ENCODE results near the gene TMEM258.
A peak's percentile ranks its signal among the peaks of the same experiment; 100 is the strongest.

The TMEM258 gene

DNA sequence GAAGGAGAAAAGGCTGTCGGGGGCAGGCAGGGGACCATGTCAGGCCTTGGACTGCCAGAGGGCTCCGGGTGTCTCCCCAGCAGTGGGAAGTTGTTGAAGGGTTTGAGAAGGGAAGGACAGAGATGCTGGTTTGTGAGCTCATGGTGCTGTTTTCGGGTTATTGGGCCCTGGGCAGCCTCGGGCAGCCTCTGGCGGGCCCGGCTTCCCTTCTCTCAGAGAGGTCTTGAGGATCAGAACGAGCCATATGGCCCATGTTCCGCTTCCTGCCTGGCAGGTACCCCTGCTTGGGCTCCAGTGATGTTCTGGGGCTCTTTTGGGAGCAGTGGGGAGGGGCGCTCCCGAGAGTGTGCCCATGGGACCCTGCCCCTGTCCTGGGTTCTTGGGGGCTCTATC is 30.2 kb downstream of the TMEM258 start:
- no peak for DNase-seq

DNA sequence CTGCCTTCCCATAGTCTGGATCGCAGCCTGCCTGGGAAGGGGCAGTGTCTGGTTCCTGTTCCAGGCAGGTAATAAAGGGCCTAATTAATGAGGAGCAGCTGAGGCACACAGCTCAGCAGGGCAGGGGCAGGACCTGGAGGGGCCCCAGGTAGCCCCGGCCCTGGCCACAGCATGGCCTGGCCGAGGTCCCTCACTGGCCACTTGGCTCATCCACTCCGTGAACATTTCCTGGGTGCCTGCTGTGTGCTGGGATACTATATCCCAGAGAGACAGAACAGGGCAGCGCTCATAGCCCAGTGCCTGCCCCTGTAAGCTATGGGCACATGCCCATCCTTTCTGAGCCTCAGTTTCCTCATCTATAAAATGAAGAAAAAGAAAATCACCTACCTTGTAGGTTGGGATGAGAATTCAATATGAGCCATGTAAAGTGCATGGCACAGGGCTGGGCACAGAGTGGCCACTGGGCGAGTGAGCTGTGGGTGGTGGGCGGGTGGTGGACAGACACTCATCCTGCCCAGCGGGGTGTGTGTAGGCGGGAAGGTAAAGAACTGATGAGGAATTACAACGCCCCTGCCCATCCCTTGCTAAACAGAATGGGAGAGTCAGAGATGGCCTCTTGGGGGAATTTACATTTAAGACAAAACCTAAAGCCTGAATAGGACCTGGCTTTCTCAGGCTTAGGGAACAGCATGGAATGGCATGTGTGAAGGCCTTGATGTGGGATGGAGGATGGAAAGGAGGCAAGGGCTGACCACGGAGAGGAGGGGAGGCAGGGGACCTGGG is 30.8 kb downstream of the TMEM258 start:
- peak in 6 of 58 donors; percentile 17 to 74 (median 51) for DNase-seq

DNA sequence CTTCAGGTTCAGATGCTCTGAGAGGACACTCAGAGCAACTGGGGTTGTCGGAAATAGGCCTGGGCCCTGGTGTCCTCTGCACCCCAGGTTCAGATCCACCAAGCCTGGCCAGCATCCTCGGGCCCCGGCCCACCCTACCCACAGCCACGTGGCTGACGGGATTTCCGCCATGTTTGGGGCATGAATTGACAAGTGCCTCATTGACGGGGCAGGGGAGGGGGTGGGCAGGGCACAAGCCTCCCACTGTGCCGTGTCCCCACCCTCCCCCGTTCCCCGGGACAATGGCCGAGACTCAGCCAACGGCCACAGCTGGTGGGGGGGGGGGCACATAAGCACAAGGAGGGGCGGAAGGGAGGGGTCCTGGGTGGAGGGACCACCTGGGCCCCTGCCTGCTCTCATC is 31.5 kb downstream of the TMEM258 start:
- peak in 52 of 58 donors; percentile 13 to 94 (median 76) for DNase-seq

DNA sequence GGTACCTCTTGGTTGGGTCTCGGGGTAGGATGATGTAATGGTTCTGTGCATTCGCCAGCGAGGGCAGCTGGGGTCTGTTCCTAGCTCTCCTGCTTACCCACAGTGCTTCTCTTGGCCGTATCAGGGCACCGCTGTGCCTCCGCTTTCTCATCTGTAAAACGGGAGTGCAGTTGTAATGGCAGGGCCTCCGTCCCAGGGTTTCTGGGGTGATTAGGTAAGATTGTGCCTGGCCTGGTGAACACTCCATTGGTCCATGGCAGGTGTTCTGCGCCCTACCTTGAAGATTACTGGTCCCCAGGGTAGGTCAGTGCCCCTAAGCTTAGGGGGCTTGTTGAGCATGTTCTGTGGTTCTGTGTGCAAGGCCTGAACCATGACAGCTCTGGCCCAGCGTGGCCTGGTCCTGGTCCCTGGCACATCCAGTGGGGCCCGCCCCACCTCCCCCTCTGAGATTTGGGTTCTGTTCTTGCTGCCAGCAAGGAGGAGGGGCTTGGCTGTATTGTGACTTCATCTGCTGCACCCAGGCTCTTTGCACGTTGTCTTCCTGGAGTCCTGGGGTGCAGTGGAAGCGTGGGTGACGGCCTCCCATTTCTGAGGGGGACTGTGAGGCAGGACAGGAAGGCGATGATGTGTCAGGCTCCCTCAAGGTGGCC is 35.1 kb downstream of the TMEM258 start:
- DNase-seq: peak in 14 of 58 donors; percentile 23 to 66 (median 35)

DNA sequence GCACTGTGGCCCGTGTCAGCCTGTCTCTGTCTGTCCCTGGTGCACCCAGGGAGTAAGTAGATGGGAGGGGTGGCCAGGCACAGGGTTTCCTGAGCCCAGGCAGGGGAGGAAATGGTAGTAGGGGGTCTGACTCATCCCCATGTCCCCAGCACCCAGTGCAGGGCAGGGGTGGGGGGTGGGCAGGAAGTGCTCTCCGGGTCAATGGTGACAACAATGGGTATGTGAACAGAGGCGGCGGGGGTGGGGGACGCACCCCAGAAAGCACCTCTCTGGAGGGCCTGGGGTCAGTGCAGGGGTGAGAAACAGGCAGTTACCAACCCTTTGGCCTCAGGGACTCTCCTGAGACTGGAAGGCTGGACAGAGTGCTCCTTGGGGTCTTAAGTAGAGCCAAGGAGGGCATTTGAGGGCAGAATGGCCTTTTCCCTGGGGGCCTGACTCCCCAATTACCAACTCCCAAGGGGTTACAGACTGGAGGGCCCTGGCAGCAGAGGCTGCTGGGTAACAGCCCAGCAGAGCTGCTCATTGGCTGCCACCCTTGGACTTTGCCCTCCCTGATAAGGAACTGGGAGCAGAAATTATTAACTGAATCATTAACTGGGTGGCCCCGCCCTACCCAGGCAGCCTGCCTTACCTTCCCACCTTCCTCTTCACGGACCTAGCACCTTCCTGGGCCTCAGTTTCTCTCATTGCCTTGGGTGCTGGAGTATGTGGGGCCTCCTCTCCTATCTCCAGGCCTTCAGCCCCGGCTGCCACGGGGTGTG is 35.8 kb downstream of the TMEM258 start:
- peak in 4 of 58 donors; percentile 29 to 71 (median 36) for DNase-seq

DNA sequence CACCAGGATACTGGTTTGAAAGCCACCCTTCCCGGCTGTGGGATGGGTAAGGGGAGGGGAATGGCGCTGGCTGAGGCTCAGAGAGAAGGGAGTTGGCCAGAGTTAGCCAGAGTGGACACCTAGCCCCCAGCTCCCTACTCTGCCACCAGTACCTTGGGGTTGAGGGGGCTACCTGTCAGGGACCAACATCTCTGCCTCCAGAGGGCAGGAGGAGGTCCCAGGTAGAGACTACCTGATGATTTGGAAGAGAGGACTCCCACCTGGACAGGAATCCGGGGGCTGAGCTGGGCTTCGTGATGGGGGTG is 36.3 kb downstream of the TMEM258 start:
- DNase-seq: peak in 1 of 58 donors; percentile 11

DNA sequence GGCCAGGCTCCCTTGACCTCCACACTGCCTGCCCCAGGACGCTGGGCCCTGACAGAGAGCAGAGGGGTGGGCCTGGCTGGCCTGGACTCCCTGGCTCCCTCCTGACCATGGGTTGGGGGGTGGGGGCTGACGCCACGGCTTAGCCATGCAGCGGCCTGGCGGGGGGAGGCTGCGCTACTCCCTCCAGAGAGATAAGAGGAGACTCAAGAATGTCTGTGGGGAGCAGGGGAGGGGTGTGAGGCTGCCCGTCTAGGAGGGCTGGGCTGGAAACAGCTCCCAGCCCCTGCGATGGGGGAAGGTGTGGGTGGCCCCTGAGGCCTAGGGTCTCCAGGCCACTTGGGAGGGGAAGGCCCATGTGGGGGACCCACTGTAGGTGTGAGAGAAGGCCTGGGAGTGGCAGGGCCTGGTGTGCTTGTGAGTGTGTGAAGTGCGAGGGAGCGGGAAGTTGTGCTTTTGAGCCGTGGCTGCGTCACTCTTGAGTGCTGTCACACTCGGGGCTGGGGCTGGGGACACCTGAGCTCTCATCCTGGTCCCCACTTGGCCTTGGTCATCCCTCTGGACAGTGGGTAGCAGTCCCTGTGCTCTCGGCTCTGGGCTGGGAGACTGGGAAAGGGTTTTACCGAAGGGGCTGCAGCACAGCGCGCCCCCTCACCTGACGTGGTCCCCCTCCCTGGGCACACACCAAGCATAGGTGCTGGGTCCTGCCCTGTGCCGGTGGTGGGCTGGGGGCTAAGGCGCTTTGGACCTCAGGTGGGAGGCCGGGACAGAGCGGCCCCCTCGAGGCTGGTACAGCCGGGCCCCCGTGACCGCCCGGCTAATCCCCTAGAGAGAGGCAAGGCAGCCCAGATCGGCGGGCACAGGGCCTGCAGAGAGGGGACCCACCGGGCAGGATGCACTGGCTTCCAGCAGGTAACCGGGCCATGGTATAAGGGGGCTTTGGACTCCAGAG is 37.6 kb downstream of the TMEM258 start:
- DNase-seq: peak in 3 of 58 donors; percentile 39 to 53 (median 49)

DNA sequence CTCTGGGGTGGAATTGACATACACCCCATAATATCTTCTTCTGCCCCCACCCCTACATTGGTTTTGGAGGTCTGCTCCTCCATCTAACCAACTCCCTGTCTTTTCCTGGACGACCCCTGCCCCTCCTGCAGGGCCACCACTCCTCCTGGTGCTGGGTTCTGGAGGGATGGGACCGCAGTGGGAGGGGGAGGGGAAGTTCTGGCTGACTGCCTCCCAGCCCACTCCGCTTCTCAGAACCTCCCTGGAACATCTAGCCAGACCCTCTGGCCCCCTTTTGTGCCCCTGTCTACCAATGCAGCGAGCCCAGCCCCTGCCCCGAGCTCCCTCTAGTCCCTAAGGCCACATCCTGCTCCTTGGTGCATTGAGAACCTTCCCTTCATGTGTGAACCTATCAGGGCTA is 38.7 kb downstream of the TMEM258 start:
- peak in 2 of 58 donors; percentile 23 to 43 for DNase-seq

DNA sequence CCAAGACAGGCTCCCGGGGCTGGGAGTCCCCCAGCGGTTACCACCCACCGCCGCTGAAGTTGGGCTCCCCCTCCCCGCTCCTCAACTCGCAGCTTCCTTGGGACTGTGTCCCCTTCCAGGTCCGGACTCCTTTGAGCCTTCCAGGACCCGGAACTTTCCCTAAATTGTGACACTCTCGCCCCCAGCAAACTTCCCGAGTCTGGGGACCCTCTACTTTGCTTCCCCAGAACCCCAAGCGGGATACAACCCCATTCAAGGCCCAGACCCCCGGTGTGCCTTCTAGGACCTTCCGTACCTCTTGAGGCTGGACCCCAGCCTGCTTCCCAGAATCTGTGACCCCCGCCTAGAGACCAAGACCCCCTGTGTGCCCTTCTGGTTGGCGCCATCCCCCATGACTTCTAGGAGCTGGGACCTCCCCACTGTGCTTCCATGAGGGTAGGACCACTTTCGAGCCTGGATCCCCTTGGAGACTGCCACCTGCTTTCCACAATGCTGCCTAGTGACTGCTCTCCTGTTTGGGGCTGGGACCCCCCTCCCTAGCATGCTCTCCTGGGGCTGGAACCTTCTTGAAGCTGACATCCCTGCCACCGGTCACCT is 39.4 kb downstream of the TMEM258 start:
- DNase-seq: peak in 1 of 58 donors; percentile 43

DNA sequence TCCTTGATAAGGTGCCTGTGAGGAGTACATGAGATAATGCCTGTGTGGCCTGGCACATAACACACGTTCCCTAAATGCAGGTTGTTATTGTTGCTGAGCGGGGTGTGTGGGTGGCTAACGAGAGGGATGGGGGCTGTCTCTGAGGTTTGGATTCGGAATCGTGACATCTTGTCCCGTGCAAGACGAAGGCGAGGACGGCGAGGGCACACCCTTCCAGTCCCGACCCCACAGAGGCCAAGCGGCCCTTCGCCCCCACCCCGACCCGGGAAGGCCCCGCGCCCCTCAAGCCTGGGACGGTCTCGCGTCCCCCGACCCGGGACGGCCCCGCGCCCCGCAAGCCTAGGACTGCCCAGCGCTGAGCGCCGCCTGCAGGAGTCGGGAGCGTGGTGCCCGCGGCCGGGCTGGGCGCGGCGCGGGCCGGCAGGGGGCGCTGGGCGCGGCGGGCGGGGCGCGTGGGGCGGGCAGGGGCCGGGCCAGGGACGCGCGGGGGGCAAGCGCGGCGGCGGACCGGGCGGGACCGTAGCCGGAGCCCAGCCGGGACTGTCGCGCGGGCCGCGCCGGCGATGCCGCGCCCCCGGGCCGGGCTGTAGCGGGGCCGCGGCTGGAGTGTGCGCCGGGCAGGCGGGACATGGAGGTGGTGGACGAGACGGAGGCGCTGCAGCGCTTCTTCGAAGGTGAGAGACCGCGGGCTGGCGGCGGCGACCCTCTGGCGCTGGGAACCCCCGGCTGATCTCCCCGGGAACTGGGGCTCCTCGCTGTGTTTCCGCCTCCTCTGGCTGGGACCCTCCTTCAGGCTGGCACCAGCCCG is 40.1 kb downstream of the TMEM258 start, which contains the start of gene MYRF:
TSS of gene MYRF (plus strand) at position 520 of the 808 bp plus-strand sequence. CDS start at position 629, 109 bp downstream.
- DNase-seq: peak in 39 of 58 donors; percentile 7 to 75 (median 42)

DNA sequence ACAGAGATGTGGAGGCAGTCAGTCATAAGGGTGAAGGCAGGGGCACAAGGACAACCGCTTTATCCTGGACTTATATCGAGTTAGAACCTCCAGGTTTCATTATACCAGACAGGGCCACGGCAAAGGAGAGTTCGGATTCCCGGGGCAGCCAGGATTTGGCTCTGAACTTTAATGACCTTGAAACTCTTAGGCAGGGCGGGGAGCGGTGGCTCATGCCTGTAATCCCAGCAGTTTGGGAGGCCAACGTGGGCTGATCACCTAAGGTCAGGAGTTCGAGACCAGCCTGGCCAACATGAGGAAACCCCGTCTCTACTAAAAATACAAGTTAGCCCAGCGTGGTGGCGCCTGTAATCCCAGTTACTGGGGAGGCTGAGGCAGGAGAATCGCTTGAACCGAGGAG is 41.0 kb downstream of the TMEM258 start:
- DNase-seq: no peak

DNA sequence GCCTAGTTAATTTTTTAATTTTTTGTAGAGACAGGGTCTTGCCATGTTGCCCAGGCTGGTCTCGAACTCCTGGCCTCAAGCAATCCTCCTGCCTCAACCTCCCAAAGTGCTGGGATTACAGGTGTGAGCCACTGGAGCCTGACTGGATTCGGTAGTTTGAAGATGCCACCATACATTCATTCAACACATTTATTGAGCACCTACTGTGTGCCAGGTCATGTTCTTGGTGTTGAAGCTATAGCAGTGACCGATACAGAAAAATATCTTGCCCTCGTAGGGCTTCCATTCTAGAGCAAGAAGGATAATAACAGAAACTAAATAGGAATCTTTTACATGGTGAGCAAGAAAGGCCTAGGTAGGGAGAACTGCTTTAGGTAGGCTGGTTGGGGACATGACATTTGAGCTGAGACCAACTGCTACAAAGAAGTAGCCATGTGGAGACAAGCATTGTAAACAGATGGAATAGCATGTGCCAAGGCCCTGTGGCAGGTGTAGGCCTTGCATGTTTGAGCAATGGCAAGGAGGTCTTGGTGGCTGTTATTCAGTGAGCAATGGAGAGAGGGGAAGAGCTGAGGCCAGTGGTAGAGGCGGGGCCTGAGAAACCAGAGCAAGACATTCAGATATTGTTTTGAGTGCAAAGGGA is 41.6 kb downstream of the TMEM258 start:
- DNase-seq: no peak

DNA sequence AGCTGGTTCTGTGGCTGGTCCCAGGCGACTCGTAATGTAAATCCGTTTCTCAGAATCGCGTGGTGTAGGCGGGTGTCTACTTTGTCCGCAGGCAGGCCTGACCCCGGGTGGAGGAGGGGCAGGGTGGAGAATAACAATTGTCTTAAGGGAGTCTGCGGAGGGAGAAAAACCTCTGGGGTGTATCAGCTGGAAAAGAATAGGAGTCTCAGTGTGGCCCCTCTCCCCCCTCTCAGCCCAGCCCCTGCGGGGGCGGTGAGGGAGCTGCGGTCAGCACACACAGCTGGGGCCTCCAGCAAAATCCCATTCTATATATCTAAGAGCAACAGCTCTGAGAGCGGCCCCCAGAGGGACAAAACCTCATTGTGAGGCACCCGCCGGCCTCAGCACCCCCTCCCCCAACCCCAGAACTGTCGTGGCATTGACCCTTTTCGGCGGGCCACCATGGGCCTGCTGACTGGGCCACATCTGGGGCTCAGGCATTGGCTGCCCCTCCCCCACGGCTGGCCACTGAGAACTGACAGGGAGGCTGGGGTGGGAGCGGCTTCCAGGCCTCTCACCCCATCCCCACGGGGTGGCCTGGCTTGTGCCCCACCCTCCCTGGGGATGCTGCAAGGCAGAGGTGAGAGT is 42.7 kb downstream of the TMEM258 start:
- peak in 56 of 58 donors; percentile 26 to 98 (median 84) for DNase-seq

DNA sequence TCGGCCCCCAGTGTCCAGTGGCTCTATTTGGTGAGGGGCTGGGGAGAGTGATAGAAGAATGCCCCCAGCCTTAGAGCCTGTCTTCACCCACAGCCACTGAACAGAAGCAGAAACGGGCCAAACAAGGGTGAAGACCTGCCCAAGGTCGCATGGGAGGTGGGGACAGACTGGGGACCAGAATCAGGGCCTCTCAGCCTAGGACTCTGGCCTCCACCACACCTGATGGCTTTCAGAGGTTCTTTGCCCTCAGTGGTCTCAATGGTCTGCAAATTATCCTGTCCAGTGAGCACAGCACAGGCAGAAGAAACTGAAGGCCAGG is 44.5 kb downstream of the TMEM258 start:
- DNase-seq: no peak

DNA sequence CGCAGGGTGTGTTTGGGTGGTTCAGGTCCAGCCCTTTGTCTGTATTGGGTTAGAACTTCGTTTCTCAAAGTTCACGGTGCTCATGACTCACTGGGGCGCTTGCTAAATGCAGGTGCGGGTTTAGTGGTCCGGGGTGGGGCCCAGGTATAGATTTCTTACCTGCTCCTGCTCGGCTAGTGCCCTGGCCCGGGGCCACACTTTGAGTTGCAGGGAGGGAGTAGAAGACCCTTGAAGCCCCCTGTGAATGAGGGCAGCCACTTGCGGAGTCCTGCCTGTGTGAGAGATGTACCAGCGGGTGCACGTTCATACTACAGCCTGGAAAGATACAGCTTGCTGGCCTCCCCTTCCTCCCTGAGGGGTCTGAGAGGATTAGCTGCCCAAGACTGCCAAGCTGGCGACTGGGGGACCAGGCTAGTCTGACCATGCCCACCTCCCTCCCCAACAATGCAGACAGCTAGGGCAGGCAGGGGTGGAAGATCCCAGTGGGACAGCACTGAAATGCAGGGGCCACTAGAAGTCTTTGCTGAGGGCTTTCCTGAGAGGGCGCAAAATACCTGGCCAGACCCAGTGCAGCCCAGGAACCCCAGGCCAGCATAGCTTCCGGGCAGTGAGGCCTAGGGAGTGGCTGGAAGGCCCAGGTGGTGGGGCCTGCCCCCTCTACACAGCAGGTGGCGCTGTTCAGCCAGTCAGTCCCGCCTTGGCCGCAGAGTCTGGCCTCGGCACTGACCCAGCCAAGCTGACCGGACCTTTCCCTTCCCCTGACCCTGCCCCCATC is 45.0 kb downstream of the TMEM258 start:
- peak in 54 of 58 donors; percentile 19 to 89 (median 70) for DNase-seq

DNA sequence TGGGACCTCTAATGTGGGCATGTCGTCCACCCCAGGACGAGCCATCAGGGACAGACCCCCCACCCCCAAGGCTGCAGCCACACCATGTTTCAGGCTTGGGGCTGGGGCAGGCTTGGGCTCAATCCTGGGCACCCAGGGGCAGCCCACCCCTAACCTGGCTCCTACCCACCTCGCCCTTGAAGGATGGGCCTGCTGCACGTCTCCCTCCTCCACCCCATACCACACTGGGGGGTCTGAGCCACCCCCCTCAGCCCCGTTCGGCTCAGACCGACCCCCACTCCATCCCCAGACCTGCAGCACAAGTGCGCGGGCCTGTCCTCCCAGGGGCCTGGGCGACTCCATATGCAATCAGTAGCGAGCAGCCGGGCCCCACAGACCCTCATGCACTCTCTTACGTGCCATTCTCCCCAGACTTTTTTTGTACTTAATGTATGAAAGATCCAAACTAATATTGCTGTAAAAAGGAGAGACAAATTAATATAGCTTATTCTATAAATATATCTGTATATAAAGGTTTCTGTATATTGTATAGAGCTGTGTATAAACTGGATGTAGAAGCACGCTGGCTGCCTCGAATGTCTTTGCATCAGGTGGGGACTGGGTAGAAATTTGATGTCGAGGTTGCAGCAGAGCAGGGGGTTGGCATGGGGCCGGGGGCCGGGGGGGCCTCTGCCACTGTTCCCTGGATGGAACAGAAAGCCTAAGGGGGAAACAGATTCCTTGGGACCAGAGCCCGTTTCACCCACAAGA is 45.8 kb downstream of the TMEM258 start:
- DNase-seq: no peak
